Activated CD8-positive, alpha-beta memory T cell treated with anti-CD3 and anti-CD28 coated beads for 36 hours (primary cell): ENCODE measurements around the gene USB1. TPM values are rescaled to one million over a fixed set of nuclear protein-coding genes. Genes with fewer than 3 reads are reported as not detected.

ENCODE experiments used
- CTCF ChIA-PET: fragments of 350-600 bp; sonication (Branson Sonifier 250); formaldehyde crosslinking; loops from one replicate; lab custom pipeline; 2021; ENCODE audit warnings: antibody characterized with exemption; lab: Charles Lee
- POLR2A ChIA-PET: fragments of 350-600 bp; sonication (Branson Sonifier 250); formaldehyde crosslinking; loops from one replicate; lab custom pipeline; 2021; ENCODE audit warnings: antibody characterized with exemption; lab: Charles Lee
- total RNA-seq, 2 experiments: library from RNA; stranded (reverse); gene quantifications; one replicate each; pipeline ENCODE4 v1.2.3, GENCODE V29; 2021

USB1 gene
- total RNA-seq, 2 experiments from 2014 or later, result 67.7 to 71.0 TPM

DNA sequence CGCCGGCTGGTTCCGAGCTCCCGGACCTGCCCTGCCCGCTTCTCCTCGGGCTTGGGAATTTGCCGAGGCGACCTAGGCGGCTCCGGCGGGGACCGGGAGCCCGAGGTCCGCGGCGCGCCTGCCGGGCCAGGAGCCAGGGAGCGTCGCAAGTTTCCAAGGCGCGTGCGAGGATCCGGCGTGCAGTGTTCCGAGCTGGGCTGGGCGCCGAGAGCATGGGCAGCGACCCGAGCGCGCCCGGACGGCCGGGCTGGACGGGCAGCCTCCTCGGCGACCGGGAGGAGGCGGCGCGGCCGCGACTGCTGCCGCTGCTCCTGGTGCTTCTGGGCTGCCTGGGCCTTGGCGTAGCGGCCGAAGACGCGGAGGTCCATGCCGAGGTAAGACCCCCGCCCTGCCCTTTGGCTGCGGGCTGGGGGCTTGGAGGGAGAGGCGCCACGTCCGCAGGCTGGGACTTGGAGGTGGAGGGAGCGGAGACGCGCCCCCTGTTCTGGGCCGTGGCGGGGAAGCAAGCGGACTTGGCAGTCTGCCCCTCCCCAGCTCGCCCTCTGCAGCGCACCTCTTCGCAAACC is 25.0 kb downstream of the USB1 start:
- POLR2A ChIA-PET, result no interaction called here
- CTCF ChIA-PET, result no interaction called here

DNA sequence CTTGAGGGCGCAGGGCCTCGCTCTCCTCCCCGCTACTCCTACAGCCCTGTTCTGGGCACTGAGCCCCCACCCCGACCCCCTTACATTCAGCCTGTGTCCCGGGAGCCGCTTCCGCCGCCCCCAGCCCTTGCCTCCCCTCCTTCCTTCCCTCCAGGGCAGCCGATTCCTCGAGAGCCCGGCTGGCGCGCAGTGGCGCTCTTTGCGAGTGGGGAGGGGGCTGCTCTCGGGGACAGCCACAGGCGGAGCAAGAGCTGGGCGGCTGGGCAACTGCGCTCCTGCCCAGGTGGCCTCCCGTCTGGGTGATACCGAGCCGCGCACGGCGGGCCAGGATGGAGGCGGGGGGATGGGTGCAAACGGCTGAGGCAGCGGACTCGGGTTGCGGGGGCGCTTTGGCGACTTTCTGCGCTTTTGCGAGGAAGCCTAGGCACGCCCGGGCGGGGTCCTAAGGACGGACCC is 25.5 kb downstream of the USB1 start:
- POLR2A ChIA-PET, result no interaction called here
- CTCF ChIA-PET, result no interaction called here

DNA sequence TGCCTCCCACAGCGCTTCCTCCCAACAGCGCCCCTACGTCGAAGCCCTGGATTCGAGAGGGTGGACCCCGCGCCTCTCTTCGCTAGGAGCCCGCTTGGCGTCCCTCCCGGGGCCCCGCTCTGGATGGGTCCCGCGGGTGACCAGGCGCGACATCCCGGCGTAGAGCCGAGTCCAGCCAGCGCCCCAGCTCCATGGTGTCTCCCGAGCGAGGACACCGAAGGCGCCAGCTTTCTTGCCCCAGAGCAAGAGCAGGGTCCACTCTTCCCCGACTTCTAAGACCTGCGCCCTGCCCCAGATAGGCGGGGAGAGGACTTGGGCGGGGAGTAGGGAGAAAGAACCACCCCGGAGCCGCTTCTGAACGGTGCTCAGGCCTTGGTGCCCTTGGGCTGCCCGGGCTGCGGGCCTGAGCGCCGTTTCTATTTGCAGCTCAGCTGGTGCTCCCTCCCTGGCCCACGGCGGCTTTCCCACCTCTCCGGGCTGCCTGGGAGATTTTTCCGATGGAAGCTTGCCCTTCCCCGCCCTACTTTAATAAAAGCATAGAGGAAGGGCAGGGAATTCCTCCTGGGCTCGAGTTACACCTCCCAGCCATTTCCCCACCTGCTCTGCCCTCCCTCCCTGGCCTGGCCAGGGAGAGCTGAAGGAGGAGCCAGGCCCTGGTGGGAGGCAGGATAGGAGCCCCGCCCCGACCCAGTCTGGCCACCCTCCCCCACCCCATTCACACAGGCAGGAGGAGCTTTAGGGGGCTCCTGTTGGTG is 26.1 kb downstream of the USB1 start:
- ChIA-PET CTCF (no interaction called here), POLR2A (no interaction called here)

DNA sequence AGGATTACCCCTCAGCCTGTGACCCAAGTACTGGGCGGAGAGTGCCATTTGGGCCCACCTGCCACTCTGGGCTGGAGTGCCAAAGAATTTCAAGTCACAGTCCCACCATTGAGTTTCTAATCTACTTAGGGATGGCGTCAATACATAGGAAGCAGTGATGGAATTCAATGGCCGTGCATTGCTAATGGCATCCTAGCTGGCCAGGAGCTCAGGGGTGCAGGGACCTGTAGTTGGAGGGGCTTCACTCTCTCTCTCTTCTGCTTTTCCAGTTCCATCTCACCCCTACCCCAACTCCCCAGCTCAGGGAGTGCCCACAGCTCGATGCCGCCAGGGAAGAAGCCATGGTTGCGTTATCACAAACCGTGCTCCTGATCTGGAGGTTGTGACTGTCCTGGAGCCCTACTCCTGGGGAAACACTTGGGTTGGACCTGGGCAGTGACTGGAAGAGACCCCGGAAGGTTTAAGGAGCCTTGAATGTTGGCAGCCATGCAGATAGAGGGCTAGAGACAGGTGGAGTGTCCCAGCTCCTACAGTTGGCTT is 26.8 kb downstream of the USB1 start:
- ChIA-PET POLR2A (no interaction called here), CTCF (no interaction called here)

DNA sequence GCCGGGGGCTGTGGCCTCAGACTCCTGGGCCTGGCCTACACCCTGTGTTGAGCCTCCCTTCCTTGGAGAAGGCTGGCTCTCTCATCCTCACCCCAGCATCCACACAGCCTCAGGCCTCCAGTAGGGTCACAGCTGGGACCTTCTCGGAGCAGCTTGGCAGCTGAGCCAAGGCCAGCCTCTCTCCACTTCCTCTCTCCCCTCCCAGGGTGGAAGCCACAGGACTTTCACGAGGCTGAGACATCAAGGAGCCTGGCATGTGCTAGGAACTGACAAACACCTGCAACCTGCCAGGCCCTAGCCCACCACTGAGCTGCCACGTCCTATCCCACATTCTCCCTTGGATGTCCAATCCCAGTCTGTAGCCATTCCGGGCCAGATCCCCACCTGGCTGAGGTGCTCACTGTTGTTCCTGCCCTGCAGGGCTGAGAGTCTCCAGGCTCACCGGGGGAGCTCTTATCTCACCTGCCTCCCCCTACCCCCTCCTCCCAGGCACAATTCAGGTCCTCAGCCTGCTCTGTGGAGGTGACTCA is 27.4 kb downstream of the USB1 start:
- ChIA-PET POLR2A (no interaction called here), CTCF (interaction anchor here (0.6 kb wide), 1 partner anchor 10 kb away, joined by 4 read pairs; no protein-coding TSS in a partner anchor)

DNA sequence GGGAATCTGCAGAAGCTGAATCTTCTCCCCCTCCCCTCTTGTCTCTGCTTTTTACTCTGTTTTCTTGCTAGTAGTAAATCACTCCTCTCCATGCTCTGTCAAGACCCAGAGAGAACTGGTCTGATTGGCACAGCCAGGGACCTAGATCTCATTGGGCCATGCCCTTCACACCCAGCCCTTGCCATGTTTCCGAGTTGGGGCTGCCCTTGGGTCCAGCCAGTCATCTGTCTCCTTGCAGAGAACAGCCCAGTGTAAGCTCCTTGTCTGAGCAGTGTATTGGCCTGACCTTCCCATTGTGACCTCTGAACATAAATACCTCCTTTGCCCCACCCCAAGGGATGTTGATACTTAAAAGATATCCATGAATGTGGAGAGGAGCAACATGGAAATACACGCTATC is 28.2 kb downstream of the USB1 start:
- CTCF ChIA-PET, result no interaction called here
- POLR2A ChIA-PET, result no interaction called here

DNA sequence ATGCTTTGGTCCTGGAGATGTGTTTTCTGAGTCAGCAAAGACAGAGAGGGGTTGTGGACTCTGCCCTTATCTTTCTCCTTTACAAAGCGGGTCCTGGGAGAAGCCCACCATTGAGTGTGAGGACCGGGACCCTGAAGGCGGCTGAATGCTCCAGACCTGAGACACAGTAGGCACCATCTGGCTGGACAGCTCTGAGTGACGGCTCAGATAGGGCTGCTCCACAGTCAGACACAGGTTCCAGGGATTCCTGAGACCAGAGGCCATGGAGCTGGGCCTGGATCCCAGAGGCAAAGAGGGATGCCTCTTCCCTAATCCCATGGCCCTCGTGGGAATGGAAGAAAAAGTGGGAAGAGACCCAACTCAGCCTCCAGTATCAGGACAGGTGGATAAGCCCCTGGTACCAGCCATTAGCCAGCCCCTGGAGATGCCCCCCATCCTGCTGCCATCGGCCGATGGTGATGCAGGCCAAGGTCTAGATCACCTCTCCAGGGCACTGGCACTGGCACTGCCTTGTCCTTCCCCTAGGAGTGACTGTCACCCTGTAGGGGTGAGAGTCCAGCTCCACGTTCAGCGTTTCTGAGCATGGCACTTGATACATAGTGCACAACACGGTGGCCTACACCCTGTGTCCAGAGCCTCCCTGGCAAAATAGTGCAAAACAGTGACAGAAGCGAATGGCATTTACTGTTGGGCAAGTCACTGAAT is 29.1 kb downstream of the USB1 start:
- ChIA-PET POLR2A (no interaction called here), CTCF (no interaction called here)

DNA sequence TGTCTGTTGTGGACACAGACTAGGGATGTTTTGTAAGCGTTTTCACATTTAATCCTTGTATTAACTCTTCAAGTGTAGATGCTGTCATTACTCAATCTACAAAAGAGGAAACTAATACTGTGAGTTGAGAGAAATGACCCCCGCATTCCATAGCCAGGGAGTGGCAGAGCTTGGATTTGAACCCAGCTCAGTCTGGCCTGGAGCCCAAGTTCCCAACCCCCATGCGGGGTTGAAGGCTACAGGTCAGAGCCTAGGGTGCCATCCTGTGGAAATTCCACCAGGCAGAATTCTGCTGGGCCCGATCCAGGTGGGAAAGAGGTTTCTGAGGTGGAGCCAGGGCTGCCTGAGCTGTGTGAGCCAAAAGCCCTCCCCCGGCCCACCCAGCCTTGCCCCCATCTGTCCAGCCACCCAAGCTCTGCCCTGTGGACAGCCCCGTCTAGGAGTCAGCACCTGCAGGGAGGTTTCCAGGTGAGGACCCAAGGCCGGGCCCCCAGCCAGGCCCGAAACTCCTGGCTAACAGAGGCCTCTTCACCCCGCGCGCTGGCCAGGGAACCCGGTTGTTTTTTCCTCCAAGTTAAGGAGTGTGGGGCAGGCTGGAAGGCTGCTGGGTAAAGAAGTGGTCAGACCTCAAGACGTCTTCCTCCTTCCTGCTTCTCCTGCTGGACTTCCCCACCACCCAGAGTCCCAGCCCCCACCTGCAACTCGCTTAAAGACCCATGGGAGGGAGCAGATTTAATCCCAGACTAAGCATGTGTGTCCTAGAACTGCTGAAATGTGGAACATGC is 30.0 kb downstream of the USB1 start:
- CTCF ChIA-PET, result interaction anchor here (1.3 kb wide), 1 partner anchor 13 kb away, joined by 3 read pairs; no protein-coding TSS in a partner anchor
- POLR2A ChIA-PET, result no interaction called here

DNA sequence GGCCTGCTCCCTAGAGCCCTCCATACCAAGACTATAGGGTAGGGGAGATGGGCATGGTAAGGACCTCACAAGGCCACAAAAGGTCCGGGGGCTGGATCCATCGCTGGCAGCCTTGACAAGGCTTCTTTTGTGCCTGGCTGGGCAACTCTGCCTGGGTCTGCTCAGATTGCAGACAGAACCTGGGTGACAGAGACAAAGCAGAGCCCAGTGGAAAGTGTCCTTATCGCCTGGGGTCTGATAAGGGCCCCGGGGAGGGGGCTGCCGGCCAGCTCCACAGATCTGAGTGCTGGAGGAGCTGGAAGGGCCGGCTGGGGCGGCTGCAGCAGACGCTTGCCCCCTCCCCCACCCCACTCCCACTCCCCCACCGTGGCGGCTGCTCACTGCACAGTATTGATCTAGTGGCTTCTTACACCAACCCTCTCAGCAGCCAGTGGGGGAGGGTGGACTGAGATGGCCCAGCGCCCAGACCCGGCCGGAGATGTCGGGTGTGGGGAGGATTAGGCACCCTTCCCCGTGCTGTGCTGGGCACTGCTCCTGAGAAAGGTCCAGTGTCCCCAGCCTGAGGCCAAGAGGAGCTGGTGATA is 31.6 kb downstream of the USB1 start:
- POLR2A ChIA-PET, result no interaction called here
- CTCF ChIA-PET, result interaction anchor here (1.2 to 1.7 kb wide), 3 partner anchors 9 to 14 kb away, joined by 3 read pairs; no protein-coding TSS in a partner anchor

DNA sequence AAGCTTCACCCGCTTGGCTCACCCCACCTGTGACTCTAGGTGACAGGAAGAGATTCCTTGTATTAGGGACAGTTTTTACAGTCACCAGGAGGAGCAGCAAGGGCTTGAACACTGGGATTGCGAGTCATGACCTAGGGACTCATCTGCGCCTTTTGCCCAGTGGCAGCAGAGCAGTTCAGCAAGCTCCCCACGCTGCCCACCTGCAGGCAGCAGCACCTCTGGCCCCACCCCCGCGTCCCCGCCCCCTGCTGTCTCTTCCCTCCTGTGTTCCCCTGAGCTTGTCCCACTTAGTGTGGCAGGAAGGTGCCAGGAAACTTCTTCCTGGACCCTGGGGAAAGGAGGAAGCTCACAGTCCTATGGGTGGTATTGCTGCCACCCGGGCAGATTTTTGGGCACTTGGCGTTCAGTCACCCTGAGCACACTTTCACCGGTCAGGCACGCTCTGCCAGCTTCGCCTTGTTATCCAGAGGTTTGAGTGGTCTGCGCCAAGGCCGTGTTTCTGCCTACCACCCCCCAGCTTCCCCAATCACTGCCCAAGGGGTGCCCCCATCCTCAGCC is 33.0 kb downstream of the USB1 start:
- ChIA-PET POLR2A (no interaction called here), CTCF (interaction anchor here (0.5 to 1.7 kb wide), 3 partner anchors 11 to 76 kb away, joined by 3 read pairs; no protein-coding TSS in a partner anchor)

DNA sequence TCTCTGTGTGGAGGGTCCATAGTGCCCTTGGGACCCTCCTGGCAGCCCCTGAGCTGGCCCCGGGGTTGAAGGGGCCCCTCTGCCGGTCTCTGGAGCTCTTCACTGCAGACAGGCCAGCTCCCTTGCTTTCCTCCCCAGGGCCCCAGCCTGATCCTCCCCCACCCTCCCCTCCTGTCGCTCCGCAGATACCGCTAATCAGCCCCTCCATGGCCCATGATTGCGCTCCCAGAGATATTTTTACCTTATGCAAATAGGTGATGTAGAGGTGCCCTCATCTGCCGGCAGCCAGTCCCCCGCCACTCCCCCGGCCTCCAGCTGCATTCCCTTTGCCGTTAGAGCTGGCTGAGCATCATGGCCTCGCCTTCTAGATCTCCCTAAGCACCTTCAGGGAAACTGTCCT is 33.6 kb downstream of the USB1 start:
- CTCF ChIA-PET, result interaction anchor here (0.5 to 1.7 kb wide), 3 partner anchors 12 to 76 kb away, joined by 3 read pairs; no protein-coding TSS in a partner anchor
- POLR2A ChIA-PET, result no interaction called here

DNA sequence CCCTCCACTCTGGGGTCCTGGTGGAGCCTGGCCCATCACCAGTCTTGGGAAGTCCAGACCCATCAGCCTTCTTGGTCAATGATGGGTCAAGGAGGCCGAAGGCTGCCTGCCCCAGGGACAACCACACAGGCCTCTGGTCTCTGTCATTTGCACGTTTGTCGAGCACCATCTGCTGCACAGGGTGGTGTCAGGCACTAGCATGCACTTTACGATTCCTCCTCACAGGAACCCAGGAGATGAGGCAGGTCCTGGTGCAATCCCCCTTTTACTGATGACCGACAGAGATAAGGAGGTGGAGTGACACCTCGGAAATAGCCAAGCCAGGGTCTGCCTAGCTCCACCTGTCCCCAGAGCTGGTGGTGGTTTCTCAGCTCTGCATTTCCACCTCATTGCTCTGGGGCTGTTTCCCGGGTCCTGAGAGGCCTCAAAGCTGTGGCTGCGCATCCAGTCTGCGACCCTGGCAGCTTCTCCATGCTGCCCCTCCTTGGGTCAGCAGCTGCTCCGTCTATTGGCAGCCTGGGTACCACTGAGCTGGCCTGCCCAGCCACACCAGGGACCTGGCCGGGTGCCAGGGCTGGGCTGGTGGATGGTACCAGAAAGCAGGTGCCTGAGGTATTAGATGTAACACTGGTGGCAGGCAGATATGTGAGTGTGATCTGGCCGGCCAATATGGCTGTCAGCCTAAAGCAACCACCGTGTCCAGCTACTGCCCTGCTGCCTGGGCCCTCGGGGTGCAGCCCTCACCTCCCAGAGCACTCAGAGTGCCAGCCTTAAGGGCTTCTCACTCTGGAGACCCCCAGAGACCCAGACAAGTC is 34.4 kb downstream of the USB1 start:
- POLR2A ChIA-PET, result no interaction called here
- CTCF ChIA-PET, result interaction anchor here (1.4 kb wide), 1 partner anchor 12 kb away, joined by 3 read pairs; no protein-coding TSS in a partner anchor

DNA sequence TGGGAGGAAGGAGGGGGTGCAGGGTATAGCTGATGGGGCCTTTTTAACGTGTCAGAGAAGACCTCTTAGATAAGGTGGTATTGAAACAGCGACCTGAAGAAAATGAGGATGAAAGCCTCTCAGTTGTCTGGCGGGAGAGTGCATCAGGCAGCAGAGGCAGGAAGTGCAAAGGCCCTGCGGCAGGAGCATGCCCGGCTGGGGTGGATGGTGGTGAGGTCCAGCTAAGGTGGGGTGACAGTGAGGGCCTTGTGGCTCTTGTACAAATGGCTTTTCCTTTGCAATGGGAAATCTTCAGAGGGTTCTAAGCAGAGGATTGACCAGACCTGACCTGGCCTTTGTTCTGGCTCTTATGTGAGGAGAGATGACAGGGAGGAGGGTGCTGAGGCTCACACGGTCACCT is 35.7 kb downstream of the USB1 start:
- ChIA-PET POLR2A (no interaction called here), CTCF (no interaction called here)

DNA sequence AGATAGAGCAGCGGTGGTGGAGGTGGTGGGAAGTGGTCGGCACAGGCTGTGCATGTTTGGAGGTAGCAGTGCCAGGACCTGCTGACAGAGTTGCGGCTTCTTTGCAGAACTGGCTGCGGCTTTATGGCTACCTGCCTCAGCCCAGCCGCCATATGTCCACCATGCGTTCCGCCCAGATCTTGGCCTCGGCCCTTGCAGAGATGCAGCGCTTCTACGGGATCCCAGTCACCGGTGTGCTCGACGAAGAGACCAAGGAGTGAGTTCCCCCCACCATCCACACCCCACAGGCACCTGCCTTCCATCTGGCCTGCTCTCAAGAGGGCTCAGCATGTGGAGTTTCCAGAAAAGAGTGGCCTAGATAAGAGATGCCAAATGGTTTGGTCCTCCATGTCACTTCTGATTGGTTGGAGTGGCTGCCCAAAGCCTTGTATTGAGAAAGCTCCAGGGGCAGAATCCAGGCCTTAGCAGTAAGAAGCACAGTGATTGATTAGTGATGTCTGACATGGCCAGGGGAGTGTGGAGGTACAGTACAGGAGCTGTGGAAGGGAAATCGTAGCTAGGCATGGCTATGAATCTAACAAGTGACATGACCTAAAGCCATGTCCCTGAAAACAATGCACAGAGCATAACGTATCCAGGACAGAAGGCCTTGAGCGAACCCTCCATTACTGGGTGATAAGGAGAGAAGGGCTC is 36.3 kb downstream of the USB1 start:
- CTCF ChIA-PET, result no interaction called here
- POLR2A ChIA-PET, result no interaction called here

DNA sequence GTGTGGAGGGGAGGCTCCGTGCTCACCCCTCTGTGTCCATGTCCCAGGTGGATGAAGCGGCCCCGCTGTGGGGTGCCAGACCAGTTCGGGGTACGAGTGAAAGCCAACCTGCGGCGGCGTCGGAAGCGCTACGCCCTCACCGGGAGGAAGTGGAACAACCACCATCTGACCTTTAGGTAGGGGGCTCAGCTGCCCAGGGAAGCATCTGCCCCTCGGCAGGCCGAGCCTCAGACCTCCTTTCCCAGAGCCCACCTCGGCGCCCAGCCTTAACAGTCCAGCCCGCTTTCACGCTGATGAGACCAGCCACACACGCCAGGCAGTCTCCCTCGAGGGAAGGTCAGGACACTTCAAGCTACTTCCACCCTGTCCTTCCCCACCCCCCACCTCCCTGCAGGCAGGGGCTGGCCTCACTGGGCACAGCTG is 37.0 kb downstream of the USB1 start:
- CTCF ChIA-PET, result no interaction called here
- POLR2A ChIA-PET, result no interaction called here

DNA sequence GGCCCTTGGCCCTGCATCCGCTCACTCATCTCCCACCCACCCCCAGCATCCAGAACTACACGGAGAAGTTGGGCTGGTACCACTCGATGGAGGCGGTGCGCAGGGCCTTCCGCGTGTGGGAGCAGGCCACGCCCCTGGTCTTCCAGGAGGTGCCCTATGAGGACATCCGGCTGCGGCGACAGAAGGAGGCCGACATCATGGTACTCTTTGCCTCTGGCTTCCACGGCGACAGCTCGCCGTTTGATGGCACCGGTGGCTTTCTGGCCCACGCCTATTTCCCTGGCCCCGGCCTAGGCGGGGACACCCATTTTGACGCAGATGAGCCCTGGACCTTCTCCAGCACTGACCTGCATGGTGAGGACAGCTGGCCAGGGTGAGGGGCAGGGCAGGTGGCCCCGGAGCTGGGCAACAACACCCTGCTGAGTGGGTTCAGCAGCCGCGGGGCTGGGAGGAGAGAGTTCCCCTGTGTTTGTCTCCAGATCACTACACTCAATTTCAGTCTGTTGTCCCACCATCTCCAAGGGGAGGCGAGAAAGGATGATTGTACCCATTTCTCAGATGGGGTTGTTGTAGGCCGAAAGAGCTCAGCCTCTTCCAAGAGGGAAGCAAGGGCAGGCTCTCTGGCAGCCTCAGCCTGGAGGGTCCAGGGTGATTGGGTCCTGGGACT is 38.8 kb downstream of the USB1 start:
- CTCF ChIA-PET, result no interaction called here

DNA sequence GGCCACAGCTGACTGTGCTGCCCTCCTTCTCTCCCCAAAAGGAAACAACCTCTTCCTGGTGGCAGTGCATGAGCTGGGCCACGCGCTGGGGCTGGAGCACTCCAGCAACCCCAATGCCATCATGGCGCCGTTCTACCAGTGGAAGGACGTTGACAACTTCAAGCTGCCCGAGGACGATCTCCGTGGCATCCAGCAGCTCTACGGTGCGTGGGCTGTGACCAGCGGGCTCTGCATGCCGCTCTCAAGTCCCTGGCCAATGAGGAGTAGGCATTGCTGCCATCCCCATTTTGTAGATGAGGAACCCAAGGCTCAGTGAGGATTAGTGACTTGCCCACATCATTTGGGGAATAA is 39.3 kb downstream of the USB1 start:
- ChIA-PET CTCF (no interaction called here), POLR2A (no interaction called here)

More for the DNA sequence above, 38.8 kb downstream of the USB1 start:
- POLR2A ChIA-PET, result no interaction called here
